GM23338 (cell line): ENCODE data around the gene LMF1. TPM values are rescaled to one million over a fixed set of nuclear protein-coding genes. Genes with fewer than 3 reads are reported as not detected.
A peak's percentile ranks its signal among the peaks of the same experiment; 100 is the strongest.

Experiments
- ATAC-seq: fragments of 200-7000 bp; cut with Tn5 transposase; 3 replicates; pipeline ENCODE4 v1.9.1; 2020
- DNase-seq: peaks from one replicate; pipeline ENCODE4 v3.0.0-alpha.2; 2015; ENCODE audit warnings: low spot score
- H2AFZ ChIP-seq: fragments of 200-600 bp; sonication (generic); 2 replicates; pipeline ENCODE4 v1.8.0; 2016; ENCODE audit warnings: antibody characterized with exemption, mild to moderate bottlenecking, moderate library complexity
- H3F3A ChIP-seq: fragments of 200-600 bp; sonication (generic); replicated peaks from 2 replicates; pipeline ENCODE4 v1.8.0; 2017; ENCODE audit warnings: antibody characterized with exemption, mixed run types, low read depth
- H3K27ac ChIP-seq: fragments of 200-600 bp; sonication (generic); 2 replicates; pipeline ENCODE4 v1.6.1; 2016; ENCODE audit warnings: low read depth
- H3K27me3 ChIP-seq: fragments of 200-600 bp; sonication (generic); 2 replicates; pipeline ENCODE4 v1.8.0; 2016; ENCODE audit warnings: mild to moderate bottlenecking, mixed run types, moderate library complexity; ENCODE audit not compliant: insufficient read depth
- H3K36me3 ChIP-seq: fragments of 200-600 bp; sonication (generic); 2 replicates; pipeline ENCODE4 v1.8.0; 2016; ENCODE audit warnings: mild to moderate bottlenecking; ENCODE audit not compliant: insufficient read depth
- H3K4me1 ChIP-seq: fragments of 200-600 bp; sonication (generic); 2 replicates; pipeline ENCODE4 v1.8.0; 2016; ENCODE audit warnings: mild to moderate bottlenecking, moderate library complexity; ENCODE audit not compliant: insufficient read depth
- H3K4me2 ChIP-seq: fragments of 200-600 bp; sonication (generic); 2 replicates; pipeline ENCODE4 v1.7.1; 2017; ENCODE audit warnings: mixed run types
- H3K4me3 ChIP-seq: fragments of 200-600 bp; sonication (generic); 2 replicates; pipeline ENCODE4 v1.6.1; 2016; ENCODE audit warnings: mixed run types
- H3K79me2 ChIP-seq: fragments of 200-600 bp; sonication (generic); replicated peaks from 2 replicates; pipeline ENCODE4 v1.8.0; 2017; ENCODE audit warnings: mild to moderate bottlenecking; ENCODE audit not compliant: insufficient read depth
- H3K9me2 ChIP-seq: fragments of 200-600 bp; sonication (generic); 2 replicates; pipeline ENCODE4 v1.8.0; 2017; ENCODE audit not compliant: insufficient read depth
- H4K20me1 ChIP-seq: fragments of 200-600 bp; sonication (generic); replicated peaks from 2 replicates; pipeline ENCODE4 v1.8.0; 2017; ENCODE audit warnings: mild to moderate bottlenecking; ENCODE audit not compliant: insufficient read depth
- H3K27ac Mint-ChIP-seq: 2 replicates; pipeline ENCODE4 v1.8.0; 2020; ENCODE audit warnings: inconsistent platforms, mild to moderate bottlenecking, moderate library complexity, mixed read lengths
- H3K27me3 Mint-ChIP-seq: 3 replicates; pipeline ENCODE4 v1.8.0; 2022; ENCODE audit warnings: low read depth, mild to moderate bottlenecking, moderate library complexity, mixed read lengths, inconsistent platforms; ENCODE audit not compliant: insufficient read depth, poor library complexity
- H3K36me3 Mint-ChIP-seq: 3 replicates; pipeline ENCODE4 v1.8.0; 2021; ENCODE audit warnings: low read depth, mild to moderate bottlenecking, inconsistent platforms, moderate library complexity, mixed read lengths
- H3K4me1 Mint-ChIP-seq: 3 replicates; pipeline ENCODE4 v1.8.0; 2020; ENCODE audit warnings: mild to moderate bottlenecking, inconsistent platforms, mixed read lengths
- H3K4me3 Mint-ChIP-seq: 3 replicates; pipeline ENCODE4 v1.8.0; 2021; ENCODE audit warnings: moderate library complexity, mild to moderate bottlenecking, inconsistent platforms, mixed read lengths
- H3K9me3 Mint-ChIP-seq: 3 replicates; pipeline ENCODE4 v1.8.0; 2020; ENCODE audit warnings: moderate library complexity, mild to moderate bottlenecking, inconsistent platforms, mixed read lengths
- EZH2 ChIP-seq: fragments of 200-600 bp; sonication (generic); IDR thresholded peaks from one replicate; pipeline ENCODE4 v1.8.0; 2017; ENCODE audit warnings: antibody characterized with exemption, mild to moderate bottlenecking, low read depth; ENCODE audit not compliant: unreplicated experiment
- POLR2AphosphoS5 ChIP-seq: IDR thresholded peaks from 2 replicates; pipeline ENCODE4 v1.6.1; 2016; ENCODE audit warnings: antibody characterized with exemption, low read depth
- REST ChIP-seq: IDR thresholded peaks from one replicate; pipeline ENCODE4 v1.6.1; 2018; ENCODE audit warnings: antibody characterized with exemption; ENCODE audit not compliant: unreplicated experiment
- ZNF462 ChIP-seq: fragments of 250-450 bp; sonication (Bioruptor Pico); IDR thresholded peaks from 2 replicates; pipeline ENCODE4 v1.5.0; 2020; ENCODE audit warnings: mild to moderate bottlenecking, moderate library complexity
- polyA plus RNA-seq: library from polyadenylated mRNA; unstranded; fragments of >200 nt; fragmentation: Nextera tagmentation; extraction: Ambion mirVana; gene quantifications from 2 replicates; pipeline ENCODE4 v1.2.1, GENCODE V29; 2016
- total RNA-seq: library from RNA; depleted of rRNA; stranded (reverse); fragments of >200 nt; shearing (Covaris generic); gene quantifications from 2 replicates; pipeline ENCODE4 v1.2.3, GENCODE V29; 2014

Gene LMF1
- total and polyA plus RNA-seq, 2 experiments from 2014 or later: 4.2 to 10.1 TPM

GRCh38 chr16:911604-912321 is 59.0 kb downstream of the LMF1 start:
- Histone ChIP-seq H3K79me2 (no peaks in the 10 kb centered on the region), H3K27me3 (no peaks in the 10 kb centered on the region), H3K9me2 (no peaks in the 10 kb centered on the region), H3K4me3 (no peak overlapping the region), H3K36me3 (no peaks in the 10 kb centered on the region), H3K4me2 (no peak overlapping the region), H3F3A (no peaks in the 10 kb centered on the region), H3K27ac (no peak overlapping the region), H2AFZ (no peak overlapping the region), H3K4me1 (no peaks in the 10 kb centered on the region), H4K20me1 (no peaks in the 10 kb centered on the region)
- H3K4me3 Mint-ChIP-seq: no peak overlapping the region
- H3K27me3 Mint-ChIP-seq: peaks cover 4% of the 10 kb centered on the region
- H3K36me3 Mint-ChIP-seq: no peaks in the 10 kb centered on the region
- 0 out of 3 replicates have a peak, but pooled peaks cover 1% of the 10 kb centered on the region for H3K9me3 Mint-ChIP-seq
- ATAC-seq (no peak), DNase-seq (no peak)
- no peaks in the 10 kb centered on the region; the same call in 2 of the 3 replicates for H3K4me1 Mint-ChIP-seq
- H3K27ac Mint-ChIP-seq: peak overlapping the region; percentile 46; the same call in 1 of the 2 replicates
- TF ChIP-seq POLR2AphosphoS5 (no peak), EZH2 (no peak), REST (no peak), ZNF462 (CRISPR knock-in tag) (no peak)
